OCI-LY3 (cell line): ENCODE measurements around the gene RNF166.

ENCODE experiments used
- CTCF ChIP-seq: fragments of 200-600, 300-600 bp; sonication (generic); IDR thresholded peaks from 2 replicates; pipeline ENCODE4 v1.5.1; 2014; ENCODE audit warnings: antibody characterized with exemption, low read length, low read depth
- EZH2phosphoT487 ChIP-seq: fragments of 200-600 bp; shearing (Covaris generic); IDR thresholded peaks from 2 replicates; pipeline ENCODE4 v1.6.1; 2018; ENCODE audit warnings: antibody characterized with exemption, mixed run types, low read depth

GRCh38 chr16:88723507-88723887, 17.3 kb upstream of the RNF166 start:
- TF ChIP-seq CTCF (no peak), EZH2phosphoT487 (no peak)
